ENCODE results near the gene DEFB110. TPM values are rescaled to one million over a fixed set of nuclear protein-coding genes. Genes with fewer than 3 reads are reported as not detected.

Gene DEFB110
- total and polyA plus RNA-seq, 2 donors, result not detected

DNA sequence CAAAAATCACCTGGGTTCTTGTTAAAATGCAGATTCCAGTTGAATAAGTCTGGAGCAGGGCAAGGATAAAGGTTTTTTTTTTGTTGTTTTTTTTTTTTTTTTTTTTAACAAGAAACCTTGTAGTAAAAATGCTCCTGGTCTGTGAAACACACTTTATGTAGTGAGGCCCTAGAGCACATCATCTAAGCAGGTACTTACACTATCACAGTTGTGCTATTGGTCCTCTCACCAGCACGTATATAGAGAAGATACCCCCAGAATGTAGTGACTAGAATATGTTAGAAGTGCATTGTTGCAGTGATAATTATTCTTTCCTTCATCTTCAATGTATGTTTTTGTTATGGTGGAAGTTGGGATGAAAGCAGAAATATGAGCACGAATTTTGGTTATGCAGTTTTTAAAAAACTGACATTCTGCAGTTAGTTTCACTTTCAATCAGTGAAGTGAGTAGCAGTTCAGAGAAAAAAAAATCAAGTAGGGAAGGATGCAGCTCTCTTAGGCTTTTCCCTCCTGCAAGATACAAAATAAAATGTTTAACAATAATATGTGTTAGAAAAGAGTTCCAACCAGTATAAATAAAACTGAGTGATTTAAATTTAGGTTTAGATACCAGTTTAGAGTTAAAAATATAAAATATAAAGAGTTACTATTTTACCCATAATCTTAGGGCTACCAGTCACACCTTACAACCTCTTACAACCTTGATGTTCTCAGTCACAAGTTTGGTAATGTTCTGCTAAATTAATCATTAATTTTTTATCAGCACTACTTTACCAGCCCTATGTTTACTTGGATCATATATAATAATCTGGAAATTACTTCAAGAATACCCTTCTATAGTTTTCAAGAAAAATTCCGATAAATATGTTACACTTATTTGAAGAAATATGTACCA, 43.2 kb downstream of the DEFB110 start:
- no peak overlapping the region for H3K4me3 ChIP-seq (ENCODE audit: low read length in 2 of 2)
- H3K36me3 ChIP-seq (ENCODE audit: control insufficient read depth in 2 of 2, insufficient read depth in 2 of 2, low read length in 1 of 2), result no peaks in the 10 kb centered on the region
- 37% methylated on average over 3 of the region's 3 CpGs for WGBS
- no peaks in the 10 kb centered on the region for H3K9me3 ChIP-seq (ENCODE audit: control insufficient read depth in 2 of 2, insufficient read depth in 1 of 2, low read length in 1 of 2)
- H3K4me1 ChIP-seq (ENCODE audit: control insufficient read depth in 2 of 2, insufficient read depth in 2 of 2, low read length in 2 of 2), result no peaks in the 10 kb centered on the region
- no peak overlapping the region for H3K27ac ChIP-seq (ENCODE audit: low read depth in 1 of 2, low read length in 1 of 2)
- peak in 1 of 9 donors; percentile 1 for DNase-seq (ENCODE audit: low read depth in 6 of 9, low spot score in 9 of 9)
- no peaks in the 10 kb centered on the region for H3K27me3 ChIP-seq (ENCODE audit: control insufficient read depth in 2 of 2, insufficient read depth in 1 of 2, low read length in 1 of 2)

DNA sequence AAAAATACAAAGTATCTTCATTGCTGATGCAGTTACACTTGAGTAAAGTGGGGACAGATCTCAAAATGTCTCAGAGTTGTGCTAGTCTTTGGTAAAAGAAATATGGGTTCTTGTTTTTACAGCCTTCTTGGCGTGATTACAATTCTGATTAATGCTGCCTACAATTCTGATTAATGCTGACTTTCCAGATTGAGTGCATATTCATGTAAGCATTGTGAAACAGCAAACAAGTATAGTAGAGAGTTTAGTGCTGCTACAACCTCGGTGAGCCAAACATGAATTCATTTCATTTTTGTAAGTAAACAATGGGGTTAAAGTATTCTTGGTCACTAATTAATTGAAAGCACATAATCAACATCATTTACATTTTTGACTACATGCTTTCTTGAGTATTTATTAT, 52.2 kb downstream of the DEFB110 start, which contains the start of gene DEFB113:
DEFB113 (minus strand) TSS at position 21 of the 400 bp plus-strand sequence; CDS start at position 21, 0 bp downstream.
- Histone ChIP-seq H3K9me3 (ENCODE audit: control insufficient read depth in 2 of 2, insufficient read depth in 1 of 2, low read length in 1 of 2) (no peaks in the 10 kb centered on the region), H3K27me3 (ENCODE audit: control insufficient read depth in 2 of 2, insufficient read depth in 1 of 2, low read length in 1 of 2) (no peaks in the 10 kb centered on the region), H3K4me3 (ENCODE audit: low read length in 2 of 2) (no peak within 1 kb of the TSS), H3K27ac (ENCODE audit: low read depth in 1 of 2, low read length in 1 of 2) (no peak within 1 kb of the TSS), H3K4me1 (ENCODE audit: control insufficient read depth in 2 of 2, insufficient read depth in 2 of 2, low read length in 2 of 2) (no peaks in the 10 kb centered on the region), H3K36me3 (ENCODE audit: control insufficient read depth in 2 of 2, insufficient read depth in 2 of 2, low read length in 1 of 2) (no peaks in the 10 kb centered on the region)
- no peak for DNase-seq (ENCODE audit: low read depth in 6 of 9, low spot score in 9 of 9)
- 87% methylated on average over 2 of the region's 2 CpGs for WGBS

Other genes with a start within 250 kb of the DEFB110 start
- not detected for gene PGK2, start 234.7 kb downstream of the DEFB110 start, total RNA-seq
- gene PGK2, start 234.7 kb downstream of the DEFB110 start, polyA plus RNA-seq, result not detected
- not detected for gene CRISP1, start 155.5 kb downstream of the DEFB110 start, total RNA-seq
- gene CRISP1, start 155.5 kb downstream of the DEFB110 start, polyA plus RNA-seq, result 0.05 TPM
- gene DEFB114, start 57.8 kb downstream of the DEFB110 start, total RNA-seq, result not detected
- not detected for gene DEFB114, start 57.8 kb downstream of the DEFB110 start, polyA plus RNA-seq
- not detected for gene DEFB113, start 52.4 kb downstream of the DEFB110 start, total RNA-seq
- gene DEFB113, start 52.4 kb downstream of the DEFB110 start, polyA plus RNA-seq, result not detected
- gene DEFB112, start 27.9 kb upstream of the DEFB110 start, total RNA-seq, result not detected
- gene DEFB112, start 27.9 kb upstream of the DEFB110 start, polyA plus RNA-seq, result not detected

All from thymus (tissue), 11 donors.